NT2/D1 (cell line): ENCODE data around the gene EFNA3.

Experiments
- SUZ12 ChIP-seq: IDR thresholded peaks from 2 replicates; pipeline ENCODE4 v1.6.1; 2011; ENCODE audit not compliant: insufficient read length, insufficient read depth; ENCODE audit errors: extremely low read depth
- YY1 ChIP-seq: IDR thresholded peaks from 2 replicates; pipeline ENCODE4 v1.6.1; 2011; ENCODE audit not compliant: insufficient read length, insufficient read depth
- ZNF274 ChIP-seq: IDR thresholded peaks from 2 replicates; pipeline ENCODE4 v1.6.1; 2011; ENCODE audit warnings: mild to moderate bottlenecking, low read depth, low read length

GRCh38 chr1:155125946-155126555, 47.4 kb downstream of the EFNA3 start:
- TF ChIP-seq YY1 = no peak
- TF ChIP-seq ZNF274 = no peak
- TF ChIP-seq SUZ12 = no peak
